SJCRH30 (cell line): Measurements from ENCODE around the gene MYADML2. TPM values are rescaled to one million over a fixed set of nuclear protein-coding genes. Genes with fewer than 3 reads are reported as not detected.
"Not testable (repeated sequence)": the region's sequence is repeated elsewhere in the genome, so short reads cannot be mapped to it uniquely, and the experiment has no call there.

Experiments used
- DNase-seq, 2 experiments: peaks; one replicate each; pipeline ENCODE4 v3.0.0-alpha.2; 2015 to 2020
- H3K27ac ChIP-seq: fragments of 250-450 bp; sonication (Bioruptor Pico); 2 replicates; pipeline ENCODE4 v1.5.1; 2020; ENCODE audit warnings: mild to moderate bottlenecking, moderate library complexity
- H3K27me3 ChIP-seq: fragments of 250-450 bp; sonication (Bioruptor Pico); 2 replicates; pipeline ENCODE4 v1.5.1; 2020; ENCODE audit warnings: mild to moderate bottlenecking, moderate library complexity
- H3K36me3 ChIP-seq: fragments of 250-450 bp; sonication (Bioruptor Pico); 2 replicates; pipeline ENCODE4 v1.5.1; 2020; ENCODE audit warnings: mild to moderate bottlenecking, moderate library complexity
- H3K4me1 ChIP-seq: fragments of 250-450 bp; sonication (Bioruptor Pico); 2 replicates; pipeline ENCODE4 v1.5.1; 2020; ENCODE audit warnings: mild to moderate bottlenecking, moderate library complexity
- H3K4me3 ChIP-seq: fragments of 250-450 bp; sonication (Bioruptor Pico); 2 replicates; pipeline ENCODE4 v1.5.1; 2020; ENCODE audit warnings: mild to moderate bottlenecking, moderate library complexity
- H3K9me3 ChIP-seq: fragments of 250-450 bp; sonication (Bioruptor Pico); replicated peaks from 2 replicates; pipeline ENCODE4 v1.5.1; 2020; ENCODE audit warnings: mild to moderate bottlenecking, moderate library complexity
- total RNA-seq: library from RNA; depleted of rRNA; stranded (reverse); fragments of >200 nt; shearing (Covaris generic); gene quantifications from 2 replicates; pipeline ENCODE4 v1.2.3, GENCODE V29; 2014

MYADML2 gene
- total RNA-seq, 1 experiment from 2014 or later: 0.85 TPM

DNA sequence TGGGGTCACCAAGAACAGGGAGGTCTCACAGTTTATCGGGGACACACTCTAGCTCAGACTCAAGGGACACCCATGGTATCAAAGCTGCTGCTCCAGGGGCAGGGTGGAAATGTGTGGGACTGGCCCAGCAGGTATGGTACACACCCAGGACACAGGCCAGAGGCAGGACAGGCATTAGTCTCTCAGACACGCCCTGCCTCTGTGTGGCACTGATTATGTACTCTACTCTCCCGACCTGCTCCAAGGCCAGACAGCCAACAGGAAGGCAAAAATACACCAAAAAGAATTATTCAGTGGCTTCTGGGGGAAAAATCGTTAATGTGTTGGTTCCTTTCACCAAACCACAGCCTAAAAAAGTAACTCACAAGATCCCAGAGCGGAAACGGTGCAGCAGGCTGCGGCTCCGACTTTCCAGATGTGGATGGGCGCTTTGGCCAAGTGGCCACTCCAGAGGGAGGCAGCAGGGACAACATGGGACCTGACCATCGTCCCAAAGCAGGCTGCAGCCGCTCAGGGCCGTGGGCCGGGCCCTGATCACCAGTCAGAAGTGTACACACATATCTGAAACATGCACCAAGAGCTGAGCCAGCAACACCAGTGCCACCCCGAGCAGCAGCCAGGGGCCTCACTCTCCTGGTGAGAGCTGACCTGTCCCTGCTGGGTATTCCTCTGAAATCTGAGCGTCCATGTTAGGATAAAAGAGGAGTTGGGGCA, 28.0 kb downstream of the MYADML2 start:
- Histone ChIP-seq H3K9me3 (no peaks in the 10 kb centered on the region), H3K27ac (no peak overlapping the region), H3K36me3 (no peaks in the 10 kb centered on the region; the same call in 1 of the 2 replicates), H3K27me3 (no peaks in the 10 kb centered on the region), H3K4me1 (no peaks in the 10 kb centered on the region), H3K4me3 (no peak overlapping the region)
- DNase-seq: no peak

- H3K4me3 ChIP-seq: peak overlapping the region; percentile 90
- not testable (repeated sequence) for H3K36me3 ChIP-seq, H3K4me1 ChIP-seq, DNase-seq, H3K9me3 ChIP-seq, H3K27me3 ChIP-seq, H3K27ac ChIP-seq
Observed at GRCh38 chr17:81918333-81918669, 28.7 kb downstream of the MYADML2 start.

DNA sequence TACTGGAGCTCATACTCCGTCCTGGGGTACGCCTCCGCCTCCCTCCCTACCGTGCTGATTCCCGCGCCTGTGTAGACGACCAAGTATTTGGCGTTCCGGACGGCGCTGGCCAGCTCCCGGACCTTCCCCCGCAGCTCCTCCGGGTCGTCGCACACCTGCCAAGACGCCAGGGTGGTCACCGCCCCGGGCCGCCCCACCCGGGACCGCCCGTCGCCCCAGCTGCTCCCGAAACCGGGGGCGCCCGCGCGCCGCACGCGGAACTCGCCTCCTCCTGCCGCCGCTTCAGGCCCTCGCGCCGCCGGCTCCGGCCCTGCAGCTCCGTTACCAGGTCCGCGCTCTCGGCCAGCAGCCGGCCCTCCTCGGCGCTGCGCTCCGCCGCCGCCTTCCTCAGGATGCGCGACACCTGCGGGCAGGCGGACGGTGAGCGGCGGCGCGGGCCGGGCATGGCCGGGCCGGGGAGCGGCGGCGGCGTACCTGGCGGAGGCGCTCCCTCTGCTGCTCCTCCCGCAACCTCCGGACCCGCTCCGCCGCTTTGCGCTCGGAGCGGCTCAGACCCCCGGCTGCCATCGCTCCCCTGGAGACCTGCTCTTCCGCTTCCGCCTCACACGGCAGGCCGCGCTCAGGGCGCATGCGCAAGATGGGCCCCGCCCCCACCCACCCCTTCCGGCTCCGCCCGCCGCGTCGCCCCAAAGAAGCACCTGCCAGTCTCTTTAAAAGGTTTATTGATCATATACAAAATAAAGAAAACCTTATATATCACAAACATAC, 29.3 kb downstream of the MYADML2 start, which contains the start of gene SIRT7:
TSS of gene SIRT7 (minus strand) at position 612 of the 768 bp plus-strand sequence. CDS start at position 567, 45 bp downstream.
- H3K27me3 ChIP-seq: no peaks in the 10 kb centered on the region
- no peaks in the 10 kb centered on the region; the same call in 1 of the 2 replicates for H3K36me3 ChIP-seq
- DNase-seq: peak; percentile 85 to 95
- H3K4me1 ChIP-seq: no peaks in the 10 kb centered on the region
- H3K27ac ChIP-seq: no peak within 1 kb of the TSS
- H3K9me3 ChIP-seq: no peaks in the 10 kb centered on the region
- peak within 1 kb of the TSS; percentile 90 for H3K4me3 ChIP-seq

GRCh38 chr17:81916234-81917001, 30.6 kb downstream of the MYADML2 start:
- Histone ChIP-seq H3K36me3 (peaks cover 4% of the 10 kb centered on the region; the same call in 1 of the 2 replicates), H3K4me1 (no peaks in the 10 kb centered on the region), H3K27me3 (no peaks in the 10 kb centered on the region), H3K4me3 (no peak overlapping the region), H3K27ac (no peak overlapping the region), H3K9me3 (no peaks in the 10 kb centered on the region)
- no peak for DNase-seq

GRCh38 chr17:81915331-81915730, 31.7 kb downstream of the MYADML2 start:
- no peak for DNase-seq
- Histone ChIP-seq H3K9me3 (no peaks in the 10 kb centered on the region), H3K36me3 (peaks cover 4% of the 10 kb centered on the region; the same call in 1 of the 2 replicates), H3K27me3 (no peaks in the 10 kb centered on the region), H3K27ac (no peak overlapping the region), H3K4me1 (no peaks in the 10 kb centered on the region; the same call in 1 of the 2 replicates), H3K4me3 (no peak overlapping the region)

DNA sequence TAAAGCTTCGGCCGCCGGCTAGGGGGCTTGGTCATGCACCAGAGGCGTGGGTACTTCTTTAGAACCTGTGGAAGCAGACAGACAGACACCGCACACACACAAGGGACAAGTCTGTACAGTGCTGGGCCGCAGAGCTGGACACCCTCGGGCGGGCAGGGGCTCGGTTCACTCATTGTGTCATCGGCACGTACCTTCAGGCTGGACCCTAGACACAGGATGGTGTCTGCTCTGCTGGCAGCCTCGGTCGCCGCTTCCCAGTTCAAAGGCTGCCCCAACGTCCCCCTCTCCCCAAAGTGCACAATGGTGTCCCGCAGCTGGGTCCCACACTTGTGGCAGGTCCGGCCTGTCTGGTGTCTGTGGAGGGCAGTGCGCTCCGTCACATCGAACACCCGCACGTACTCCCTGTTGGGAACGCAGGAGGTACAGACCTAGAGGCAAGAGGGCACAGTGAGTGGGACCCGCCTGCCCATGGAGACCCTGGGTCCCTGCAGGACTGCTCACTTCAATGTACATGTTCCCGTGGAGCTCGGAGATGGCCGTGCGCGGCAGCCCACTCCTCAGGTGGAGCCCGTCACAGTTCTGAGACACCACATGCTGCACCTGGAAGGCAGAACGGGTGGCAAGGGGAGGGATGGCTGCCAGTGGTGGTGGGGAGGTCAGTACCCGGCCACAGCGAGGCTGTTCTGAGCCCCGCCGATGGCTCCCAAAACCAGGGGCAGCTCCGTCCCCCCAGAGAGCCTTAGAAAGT, 32.8 kb downstream of the MYADML2 start:
- Histone ChIP-seq H3K27me3 (no peaks in the 10 kb centered on the region), H3K9me3 (no peaks in the 10 kb centered on the region), H3K36me3 (peaks cover 4% of the 10 kb centered on the region; the same call in 1 of the 2 replicates), H3K4me1 (peaks cover 5% of the 10 kb centered on the region; the same call in 1 of the 2 replicates), H3K27ac (no peak overlapping the region), H3K4me3 (no peak overlapping the region)
- no peak for DNase-seq

DNA sequence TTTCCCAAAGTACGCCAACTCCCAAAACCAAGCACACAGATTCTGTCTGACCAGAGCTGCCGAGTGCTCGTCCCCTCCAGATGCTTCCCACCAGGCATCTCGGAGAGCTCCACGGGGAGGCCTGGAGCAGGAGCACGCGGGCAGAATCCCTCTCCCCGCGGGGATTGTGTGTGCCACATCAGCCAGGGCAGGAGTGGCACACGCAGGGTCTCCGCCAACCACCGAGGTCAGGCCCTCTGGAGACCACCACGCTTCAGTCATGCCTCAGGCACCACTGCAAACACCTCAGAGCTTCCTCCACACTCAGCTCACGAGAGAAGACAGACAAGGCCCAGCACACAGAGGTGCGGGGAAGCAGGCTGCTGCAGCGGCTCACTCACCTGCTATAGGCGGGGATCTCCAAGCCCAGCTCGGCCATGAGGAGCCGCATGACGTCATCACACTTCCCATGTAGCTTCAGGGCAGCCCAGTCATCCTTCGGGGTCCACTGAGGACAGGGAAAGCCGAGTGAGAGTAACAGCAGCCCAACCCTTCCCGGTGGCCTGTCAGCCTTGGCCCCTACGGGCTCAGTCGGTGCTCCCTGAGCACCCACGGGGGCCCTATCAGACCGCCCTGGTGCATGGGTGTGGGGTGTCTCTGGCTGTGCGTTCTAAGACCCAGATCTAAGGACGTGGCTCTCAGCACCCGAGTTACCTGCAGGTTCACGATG, 33.5 kb downstream of the MYADML2 start:
- Histone ChIP-seq H3K36me3 (peaks cover 4% of the 10 kb centered on the region; the same call in 1 of the 2 replicates), H3K4me1 (peaks cover 5% of the 10 kb centered on the region; the same call in 1 of the 2 replicates), H3K9me3 (no peaks in the 10 kb centered on the region), H3K27ac (no peak overlapping the region), H3K4me3 (no peak overlapping the region), H3K27me3 (no peaks in the 10 kb centered on the region)
- DNase-seq: no peak

DNA sequence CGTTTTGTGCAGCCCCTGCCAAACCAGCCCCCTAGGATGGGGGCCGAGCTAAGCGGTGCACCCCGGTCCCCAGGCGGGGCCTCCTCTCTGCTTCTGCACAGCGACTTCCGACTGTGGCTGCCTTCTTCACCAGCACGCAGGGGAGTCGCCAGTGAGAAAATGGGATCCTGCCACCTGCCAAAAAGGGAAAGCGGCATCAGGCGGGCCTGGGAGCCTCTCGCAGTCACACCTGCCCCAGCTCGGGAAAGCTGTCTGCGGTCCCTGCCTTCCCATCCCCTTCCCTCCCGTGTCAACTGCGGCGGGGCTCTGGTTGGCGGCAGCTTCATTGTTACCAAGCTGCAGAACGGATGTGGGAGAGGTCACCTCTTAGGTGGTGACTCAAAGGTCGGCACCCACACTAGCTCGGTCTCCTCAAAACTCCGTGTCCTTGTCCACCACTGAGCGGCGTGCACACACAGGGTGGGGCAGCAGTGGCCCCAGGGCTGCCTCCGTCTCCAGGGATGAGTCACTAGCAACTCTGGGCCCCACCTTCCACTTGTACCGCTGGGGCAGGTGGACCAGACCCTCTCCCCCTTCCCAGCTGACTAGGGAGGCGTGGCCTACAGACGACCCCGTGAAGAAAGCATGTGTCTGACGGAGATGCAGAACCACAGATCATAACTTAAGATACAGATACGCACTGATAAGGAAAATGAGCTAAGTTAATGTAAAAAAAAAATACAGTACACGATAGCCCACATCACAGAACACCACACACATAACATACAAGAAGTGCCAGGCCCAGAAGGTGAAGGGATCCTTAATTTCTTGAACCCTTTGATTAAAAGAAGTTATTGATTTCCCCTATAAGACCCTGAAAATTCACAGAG, 34.4 kb downstream of the MYADML2 start:
- Histone ChIP-seq H3K36me3 (peaks cover 4% of the 10 kb centered on the region; the same call in 1 of the 2 replicates), H3K27ac (no peak overlapping the region), H3K4me1 (peaks cover 5% of the 10 kb centered on the region; the same call in 1 of the 2 replicates), H3K9me3 (no peaks in the 10 kb centered on the region), H3K4me3 (no peak overlapping the region), H3K27me3 (no peaks in the 10 kb centered on the region)
- no peak for DNase-seq

DNA sequence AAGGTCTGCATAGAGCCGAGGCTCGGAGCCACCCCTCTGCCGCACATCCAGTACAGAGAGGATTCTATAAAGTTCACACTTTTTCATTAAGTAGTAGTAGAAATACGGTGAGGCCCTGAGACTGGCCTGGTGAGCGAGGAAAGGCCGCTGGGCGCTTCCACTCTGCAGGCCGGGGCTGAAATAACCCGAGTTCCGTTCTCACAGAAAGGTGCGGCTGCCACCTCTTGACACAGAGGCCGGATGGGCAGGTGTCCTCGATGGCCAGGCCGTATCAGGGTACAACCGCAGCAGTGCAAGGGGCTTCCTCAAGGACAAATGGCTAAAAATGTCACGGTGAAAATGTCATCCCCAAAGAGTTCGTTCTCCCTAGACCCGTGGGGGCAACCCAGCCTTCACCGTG, 35.1 kb downstream of the MYADML2 start:
- Histone ChIP-seq H3K27ac (no peak overlapping the region), H3K4me1 (peaks cover 5% of the 10 kb centered on the region; the same call in 1 of the 2 replicates), H3K27me3 (no peaks in the 10 kb centered on the region), H3K36me3 (peaks cover 4% of the 10 kb centered on the region; the same call in 1 of the 2 replicates), H3K9me3 (no peaks in the 10 kb centered on the region), H3K4me3 (peak overlapping the region; percentile 28; the same call in 1 of the 2 replicates)
- no peak for DNase-seq

DNA sequence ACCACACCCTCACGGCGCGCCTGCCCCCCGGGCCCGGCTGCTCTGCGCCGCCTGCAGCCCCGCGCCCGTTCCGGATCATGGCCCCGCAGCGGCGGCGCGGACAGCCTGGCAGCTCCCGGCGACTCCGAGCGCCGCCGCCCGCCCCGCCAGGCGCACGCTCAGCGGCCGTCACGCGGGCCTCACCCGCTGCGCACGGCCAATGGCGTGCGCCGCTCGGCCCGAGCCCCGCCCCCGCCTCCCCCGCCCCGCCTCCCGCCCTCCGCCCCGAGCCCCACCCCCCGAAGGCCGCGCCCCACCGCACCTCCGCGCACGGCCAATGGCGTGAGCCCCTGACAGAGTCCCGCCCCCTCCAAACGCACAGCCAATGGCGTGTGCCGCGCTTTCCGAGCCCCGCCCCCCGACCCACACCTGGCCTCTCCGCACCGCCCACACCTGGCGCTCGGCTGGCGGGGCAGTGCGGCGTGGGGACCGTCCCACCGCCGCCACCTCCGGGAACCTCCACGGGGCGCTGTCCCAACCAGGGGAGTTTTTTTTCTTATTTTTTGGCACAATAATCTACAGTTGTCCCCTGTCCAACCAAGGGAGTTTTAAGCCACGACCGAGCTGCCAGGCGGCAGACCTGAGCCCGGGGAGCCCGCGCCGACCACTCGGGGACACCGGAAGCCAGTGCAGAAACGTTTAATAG, 35.6 kb downstream of the MYADML2 start, which contains the start of gene PCYT2:
TSS of gene PCYT2 (minus strand) at position 123 of the 685 bp plus-strand sequence. CDS start at position 79, 44 bp downstream.
- Histone ChIP-seq H3K27ac (no peak within 1 kb of the TSS), H3K4me1 (peaks cover 5% of the 10 kb centered on the region; the same call in 1 of the 2 replicates)

GRCh38 chr17:81910840-81911276, 36.2 kb downstream of the MYADML2 start:
- peak in 1 of 2 experiments; percentile 45 for DNase-seq
- Histone ChIP-seq H3K27ac (no peak overlapping the region), H3K36me3 (peaks cover 4% of the 10 kb centered on the region; the same call in 1 of the 2 replicates)

More for the DNA sequence above, 35.6 kb downstream of the MYADML2 start, which contains the start of gene PCYT2:
- Histone ChIP-seq H3K9me3 (no peaks in the 10 kb centered on the region), H3K4me3 (peak within 1 kb of the TSS; percentile 87), H3K27me3 (no peaks in the 10 kb centered on the region), H3K36me3 (peaks cover 4% of the 10 kb centered on the region; the same call in 1 of the 2 replicates)
- peak; percentile 95 to 96 for DNase-seq

More at GRCh38 chr17:81910840-81911276, 36.2 kb downstream of the MYADML2 start:
- Histone ChIP-seq H3K4me1 (peaks cover 5% of the 10 kb centered on the region; the same call in 1 of the 2 replicates), H3K4me3 (peak overlapping the region; percentile 87), H3K27me3 (no peaks in the 10 kb centered on the region), H3K9me3 (no peaks in the 10 kb centered on the region)
